ENCODE data around the gene TANK. TPM values are rescaled to one million over a fixed set of nuclear protein-coding genes. Genes with fewer than 3 reads are reported as not detected.
A peak's percentile ranks its signal among the peaks of the same experiment; 100 is the strongest.

TANK gene
- total and polyA plus RNA-seq, 2 of the 13 experiments (the other 11 are each of a cell fraction or from before 2014, with no cell fraction given), result 66.9 to 96.1 TPM

DNA sequence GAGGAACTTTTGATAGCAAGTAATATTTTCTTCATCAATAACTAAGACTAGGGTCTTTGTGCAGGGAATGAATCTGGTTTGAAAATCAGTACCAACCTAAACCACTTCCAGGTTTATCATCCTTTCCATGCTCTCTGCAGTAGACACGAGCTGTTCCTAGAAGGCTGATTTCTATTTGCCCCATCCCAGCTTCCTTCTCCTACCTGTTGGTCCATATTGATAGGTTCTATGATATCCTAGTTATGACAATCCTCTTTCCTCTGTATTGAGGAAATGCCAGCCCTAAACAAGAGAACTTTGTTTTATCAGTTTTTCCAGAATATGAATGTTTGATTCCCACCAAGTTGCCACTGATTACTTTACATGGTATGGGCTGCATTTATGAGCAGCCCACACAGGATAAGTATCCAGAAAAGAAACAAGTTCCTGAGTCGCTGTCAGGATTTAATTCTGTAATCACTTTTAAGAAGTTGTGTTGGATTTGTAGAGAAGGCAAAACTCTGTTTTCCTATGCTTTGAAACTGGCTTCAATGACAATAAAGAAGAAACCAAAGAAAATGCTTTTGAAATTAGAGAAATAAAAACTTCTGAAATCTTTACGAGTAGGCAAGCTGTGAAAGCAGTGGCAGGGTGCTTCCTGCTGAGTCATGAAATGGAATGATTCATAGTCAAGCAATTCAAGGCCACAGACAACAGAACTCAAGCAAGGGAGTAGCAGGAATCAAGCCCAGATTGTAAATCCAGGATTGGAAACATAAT lies 37.3 kb upstream of the TANK start (continued):
- no peak for TF ChIP-seq ZNF329 (CRISPR knock-in tag; IDR thresholded peaks at IDR 0.05; ENCODE audit: low read depth)
- TF ChIP-seq TEAD3 (CRISPR knock-in tag; optimal IDR thresholded peaks at IDR 0.05; ENCODE audit: borderline replicate concordance), result peak; percentile 90
- TF ChIP-seq ZBTB2 (CRISPR knock-in tag; IDR thresholded peaks at IDR 0.05; ENCODE audit: low read depth), result no peak
- peak; percentile 95 for TF ChIP-seq MAFG (CRISPR knock-in tag; IDR thresholded peaks at IDR 0.05)
- no peak for TF ChIP-seq ZBTB39 (CRISPR knock-in tag; IDR thresholded peaks at IDR 0.05)
- TF ChIP-seq, protein P1, sequence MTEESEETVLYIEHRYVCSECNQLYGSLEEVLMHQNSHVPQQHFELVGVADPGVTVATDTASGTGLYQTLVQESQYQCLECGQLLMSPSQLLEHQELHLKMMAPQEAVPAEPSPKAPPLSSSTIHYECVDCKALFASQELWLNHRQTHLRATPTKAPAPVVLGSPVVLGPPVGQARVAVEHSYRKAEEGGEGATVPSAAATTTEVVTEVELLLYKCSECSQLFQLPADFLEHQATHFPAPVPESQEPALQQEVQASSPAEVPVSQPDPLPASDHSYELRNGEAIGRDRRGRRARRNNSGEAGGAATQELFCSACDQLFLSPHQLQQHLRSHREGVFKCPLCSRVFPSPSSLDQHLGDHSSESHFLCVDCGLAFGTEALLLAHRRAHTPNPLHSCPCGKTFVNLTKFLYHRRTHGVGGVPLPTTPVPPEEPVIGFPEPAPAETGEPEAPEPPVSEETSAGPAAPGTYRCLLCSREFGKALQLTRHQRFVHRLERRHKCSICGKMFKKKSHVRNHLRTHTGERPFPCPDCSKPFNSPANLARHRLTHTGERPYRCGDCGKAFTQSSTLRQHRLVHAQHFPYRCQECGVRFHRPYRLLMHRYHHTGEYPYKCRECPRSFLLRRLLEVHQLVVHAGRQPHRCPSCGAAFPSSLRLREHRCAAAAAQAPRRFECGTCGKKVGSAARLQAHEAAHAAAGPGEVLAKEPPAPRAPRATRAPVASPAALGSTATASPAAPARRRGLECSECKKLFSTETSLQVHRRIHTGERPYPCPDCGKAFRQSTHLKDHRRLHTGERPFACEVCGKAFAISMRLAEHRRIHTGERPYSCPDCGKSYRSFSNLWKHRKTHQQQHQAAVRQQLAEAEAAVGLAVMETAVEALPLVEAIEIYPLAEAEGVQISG (CRISPR knock-in tag; IDR thresholded peaks at IDR 0.05), result no peak
- no peak for TF ChIP-seq PAWR (CRISPR knock-in tag; IDR thresholded peaks at IDR 0.05; ENCODE audit: borderline replicate concordance)
- TF ChIP-seq PTBP1 (IDR thresholded peaks at IDR 0.05; ENCODE audit: low read depth, low read length, poor library complexity, severe bottlenecking), result no peak
- peak; percentile 98 to 100 for TF ChIP-seq MAFK (conservative IDR thresholded peaks at IDR 0.05 in 1 of 2, IDR thresholded peaks at IDR 0.05 in 1 of 2; ENCODE audit: low read length in 2 of 2)
- TF ChIP-seq NCOA2 (CRISPR knock-in tag; IDR thresholded peaks at IDR 0.05), result peak; percentile 47; the same call in 1 of the 2 replicates
- TF ChIP-seq, protein P2, sequence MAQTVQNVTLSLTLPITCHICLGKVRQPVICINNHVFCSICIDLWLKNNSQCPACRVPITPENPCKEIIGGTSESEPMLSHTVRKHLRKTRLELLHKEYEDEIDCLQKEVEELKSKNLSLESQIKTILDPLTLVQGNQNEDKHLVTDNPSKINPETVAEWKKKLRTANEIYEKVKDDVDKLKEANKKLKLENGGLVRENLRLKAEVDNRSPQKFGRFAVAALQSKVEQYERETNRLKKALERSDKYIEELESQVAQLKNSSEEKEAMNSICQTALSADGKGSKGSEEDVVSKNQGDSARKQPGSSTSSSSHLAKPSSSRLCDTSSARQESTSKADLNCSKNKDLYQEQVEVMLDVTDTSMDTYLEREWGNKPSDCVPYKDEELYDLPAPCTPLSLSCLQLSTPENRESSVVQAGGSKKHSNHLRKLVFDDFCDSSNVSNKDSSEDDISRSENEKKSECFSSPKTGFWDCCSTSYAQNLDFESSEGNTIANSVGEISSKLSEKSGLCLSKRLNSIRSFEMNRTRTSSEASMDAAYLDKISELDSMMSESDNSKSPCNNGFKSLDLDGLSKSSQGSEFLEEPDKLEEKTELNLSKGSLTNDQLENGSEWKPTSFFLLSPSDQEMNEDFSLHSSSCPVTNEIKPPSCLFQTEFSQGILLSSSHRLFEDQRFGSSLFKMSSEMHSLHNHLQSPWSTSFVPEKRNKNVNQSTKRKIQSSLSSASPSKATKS (CRISPR knock-in tag; IDR thresholded peaks at IDR 0.05), result no peak
- TF ChIP-seq, protein P3, sequence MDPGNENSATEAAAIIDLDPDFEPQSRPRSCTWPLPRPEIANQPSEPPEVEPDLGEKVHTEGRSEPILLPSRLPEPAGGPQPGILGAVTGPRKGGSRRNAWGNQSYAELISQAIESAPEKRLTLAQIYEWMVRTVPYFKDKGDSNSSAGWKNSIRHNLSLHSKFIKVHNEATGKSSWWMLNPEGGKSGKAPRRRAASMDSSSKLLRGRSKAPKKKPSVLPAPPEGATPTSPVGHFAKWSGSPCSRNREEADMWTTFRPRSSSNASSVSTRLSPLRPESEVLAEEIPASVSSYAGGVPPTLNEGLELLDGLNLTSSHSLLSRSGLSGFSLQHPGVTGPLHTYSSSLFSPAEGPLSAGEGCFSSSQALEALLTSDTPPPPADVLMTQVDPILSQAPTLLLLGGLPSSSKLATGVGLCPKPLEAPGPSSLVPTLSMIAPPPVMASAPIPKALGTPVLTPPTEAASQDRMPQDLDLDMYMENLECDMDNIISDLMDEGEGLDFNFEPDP (CRISPR knock-in tag; conservative IDR thresholded peaks at IDR 0.05), result no peak
- no peak for TF ChIP-seq ZNF598 (CRISPR knock-in tag; IDR thresholded peaks at IDR 0.05; ENCODE audit: borderline replicate concordance)
- TF ChIP-seq GPN1 (CRISPR knock-in tag; IDR thresholded peaks at IDR 0.05; ENCODE audit: borderline replicate concordance), result no peak
- TF ChIP-seq KDM6A (CRISPR knock-in tag; IDR thresholded peaks at IDR 0.05; ENCODE audit: low read depth), result no peak

Data from HepG2 (cell line).